ENCODE results near the gene TRPT1. TPM values are rescaled to one million over a fixed set of nuclear protein-coding genes. Genes with fewer than 3 reads are reported as not detected.
A peak's percentile ranks its signal among the peaks of the same experiment; 100 is the strongest.
"Not testable (repeated sequence)": the region's sequence is repeated elsewhere in the genome, so short reads cannot be mapped to it uniquely, and the experiment has no call there.

Gene TRPT1
- total RNA-seq, 4 donors from 2014 or later: 48.4 to 62.2 (median 52.8) TPM

DNA sequence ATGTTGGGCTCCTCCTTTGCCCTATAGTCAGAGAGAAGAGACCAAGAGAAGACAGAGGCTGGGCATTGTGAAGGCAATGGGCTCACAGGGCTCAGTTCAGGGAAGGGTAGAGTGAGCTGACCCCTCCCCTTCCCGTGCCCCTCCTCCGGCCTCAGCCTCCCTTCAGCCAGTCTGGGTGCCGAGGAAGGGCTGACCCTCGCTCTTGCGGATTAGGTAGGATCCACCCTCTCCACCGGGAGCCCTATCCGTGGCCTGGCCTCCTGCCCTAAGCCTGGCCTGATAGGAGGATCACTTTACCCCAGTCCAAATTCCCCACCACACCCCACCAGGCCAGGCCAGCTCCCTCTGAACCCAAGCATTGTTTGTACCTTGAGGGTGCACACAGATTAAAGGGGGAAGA, 22.6 kb upstream of the TRPT1 start:
- 63% methylated on average over 7 of the region's 7 CpGs for WGBS
- H3K4me1 ChIP-seq: peaks cover 61% of the 10 kb centered on the region
- H3K36me3 ChIP-seq: peaks cover 7% of the 10 kb centered on the region
- TF ChIP-seq POLR2AphosphoS5 (IDR thresholded peaks at IDR 0.05) (no peak), EP300 (IDR thresholded peaks at IDR 0.05) (no peak), POLR2A (IDR thresholded peaks at IDR 0.05) (no peak)
- TF ChIP-seq, protein P1, sequence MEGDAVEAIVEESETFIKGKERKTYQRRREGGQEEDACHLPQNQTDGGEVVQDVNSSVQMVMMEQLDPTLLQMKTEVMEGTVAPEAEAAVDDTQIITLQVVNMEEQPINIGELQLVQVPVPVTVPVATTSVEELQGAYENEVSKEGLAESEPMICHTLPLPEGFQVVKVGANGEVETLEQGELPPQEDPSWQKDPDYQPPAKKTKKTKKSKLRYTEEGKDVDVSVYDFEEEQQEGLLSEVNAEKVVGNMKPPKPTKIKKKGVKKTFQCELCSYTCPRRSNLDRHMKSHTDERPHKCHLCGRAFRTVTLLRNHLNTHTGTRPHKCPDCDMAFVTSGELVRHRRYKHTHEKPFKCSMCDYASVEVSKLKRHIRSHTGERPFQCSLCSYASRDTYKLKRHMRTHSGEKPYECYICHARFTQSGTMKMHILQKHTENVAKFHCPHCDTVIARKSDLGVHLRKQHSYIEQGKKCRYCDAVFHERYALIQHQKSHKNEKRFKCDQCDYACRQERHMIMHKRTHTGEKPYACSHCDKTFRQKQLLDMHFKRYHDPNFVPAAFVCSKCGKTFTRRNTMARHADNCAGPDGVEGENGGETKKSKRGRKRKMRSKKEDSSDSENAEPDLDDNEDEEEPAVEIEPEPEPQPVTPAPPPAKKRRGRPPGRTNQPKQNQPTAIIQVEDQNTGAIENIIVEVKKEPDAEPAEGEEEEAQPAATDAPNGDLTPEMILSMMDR (IDR thresholded peaks at IDR 0.05): no peak
- no peak overlapping the region for H3K4me3 ChIP-seq
- H3K27ac ChIP-seq: no peak overlapping the region
- DNase-seq (ENCODE audit: low spot score in 2 of 2): no peak
- H3K9me3 ChIP-seq: no peaks in the 10 kb centered on the region
- no peaks in the 10 kb centered on the region for H3K27me3 ChIP-seq

DNA sequence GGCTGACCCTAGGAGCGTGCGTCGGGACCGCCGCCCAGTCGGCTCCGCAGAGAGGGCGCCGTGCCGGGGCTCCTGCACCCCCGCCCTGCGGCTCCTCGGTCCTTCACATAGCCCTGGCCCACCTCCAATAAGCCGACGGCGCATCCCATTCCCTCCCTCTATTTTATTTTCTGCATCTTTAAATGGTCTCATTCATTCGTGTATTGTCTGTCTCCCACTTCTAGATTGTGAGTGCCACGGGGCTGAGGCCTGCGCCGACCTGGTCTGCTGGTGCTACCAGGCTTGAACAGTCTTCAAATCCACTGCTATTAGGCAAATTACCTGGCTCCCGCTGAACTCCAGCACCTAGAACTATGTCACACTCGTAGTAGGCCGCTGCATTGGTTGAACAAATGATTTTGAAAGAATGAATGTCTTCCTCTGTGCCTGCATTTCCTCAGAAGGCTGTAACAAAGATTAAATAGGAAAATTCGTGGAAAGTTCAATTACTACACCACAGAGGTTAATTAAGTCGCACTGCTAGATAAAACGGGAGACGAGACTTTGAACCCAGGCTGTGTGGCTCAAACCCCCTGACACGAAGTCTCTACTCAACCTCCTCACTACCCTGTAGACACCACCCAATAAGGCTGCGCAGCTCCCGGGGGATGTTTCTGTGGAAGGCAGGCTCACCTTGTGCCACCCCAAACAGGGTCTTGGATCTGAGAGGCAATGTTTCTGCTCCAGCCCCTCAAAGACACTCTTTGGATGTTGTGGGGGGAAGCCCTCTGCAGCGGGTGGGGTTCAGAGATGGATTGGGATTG, 21.9 kb upstream of the TRPT1 start:
- WGBS: 31% methylated on average over 31 of the region's 31 CpGs
- peaks cover 12% of the 10 kb centered on the region for H3K36me3 ChIP-seq
- peaks cover 61% of the 10 kb centered on the region for H3K4me1 ChIP-seq
- peak overlapping the region; percentile 75 for H3K4me3 ChIP-seq
- no peaks in the 10 kb centered on the region for H3K9me3 ChIP-seq
- TF ChIP-seq POLR2AphosphoS5 (IDR thresholded peaks at IDR 0.05) (no peak), EP300 (IDR thresholded peaks at IDR 0.05) (no peak), POLR2A (IDR thresholded peaks at IDR 0.05) (no peak)
- TF ChIP-seq, protein P1 (IDR thresholded peaks at IDR 0.05): no peak
- H3K27me3 ChIP-seq: no peaks in the 10 kb centered on the region
- peak overlapping the region; percentile 91 for H3K27ac ChIP-seq
- no peak for DNase-seq (ENCODE audit: low spot score in 2 of 2)

GRCh38 chr11:64246871-64247728, 21.1 kb upstream of the TRPT1 start, which contains the start of gene PPP1R14B:
Gene PPP1R14B (minus strand): TSS chr11:64246943. CDS start chr11:64246673, 270 bp downstream.
- DNase-seq (ENCODE audit: low spot score in 2 of 2): peak; percentile 92
- WGBS: 2% methylated on average over 12 of the region's 74 CpGs
- H3K27ac ChIP-seq: peak within 1 kb of the TSS; percentile 91
- peaks cover 12% of the 10 kb centered on the region for H3K36me3 ChIP-seq
- H3K4me1 ChIP-seq: peaks cover 61% of the 10 kb centered on the region
- TF ChIP-seq, protein P1 (IDR thresholded peaks at IDR 0.05): no peak
- TF ChIP-seq POLR2A (IDR thresholded peaks at IDR 0.05) (no peak), EP300 (IDR thresholded peaks at IDR 0.05) (no peak), POLR2AphosphoS5 (IDR thresholded peaks at IDR 0.05) (no peak)
- no peaks in the 10 kb centered on the region for H3K27me3 ChIP-seq
- H3K9me3 ChIP-seq: no peaks in the 10 kb centered on the region
- peak within 1 kb of the TSS; percentile 75 for H3K4me3 ChIP-seq

- not testable (repeated sequence) for DNase-seq (ENCODE audit: low spot score in 2 of 2); H3K27me3 ChIP-seq; H3K9me3 ChIP-seq
- H3K36me3 ChIP-seq: peaks cover 12% of the 10 kb centered on the region
- H3K27ac ChIP-seq: peak overlapping the region; percentile 91
- H3K4me1 ChIP-seq: peaks cover 61% of the 10 kb centered on the region
- peak overlapping the region; percentile 75 for H3K4me3 ChIP-seq
- no CpG with 5 or more reads among the region's 43 CpGs for WGBS
Observed at GRCh38 chr11:64246621-64246870, 20.6 kb upstream of the TRPT1 start.

- peaks cover 59% of the 10 kb centered on the region for H3K4me1 ChIP-seq
- WGBS: 1% methylated on average over 21 of the region's 46 CpGs
Observed at GRCh38 chr11:64245797-64246620, 20.0 kb upstream of the TRPT1 start.

More at GRCh38 chr11:64245797-64246620, 20.0 kb upstream of the TRPT1 start:
- TF ChIP-seq POLR2A (IDR thresholded peaks at IDR 0.05) (no peak), POLR2AphosphoS5 (IDR thresholded peaks at IDR 0.05) (peak in 1 of 3 donors; percentile 56)
- H3K36me3 ChIP-seq: peaks cover 12% of the 10 kb centered on the region
- no peaks in the 10 kb centered on the region for H3K9me3 ChIP-seq
- H3K27ac ChIP-seq: peak overlapping the region; percentile 91
- DNase-seq (ENCODE audit: low spot score in 2 of 2): peak in 1 of 2 donors; percentile 94
- no peaks in the 10 kb centered on the region for H3K27me3 ChIP-seq
- H3K4me3 ChIP-seq: peak overlapping the region; percentile 75

Measured in suprapubic skin (tissue), 4 donors.